Measurements from ENCODE around the gene MYLK4. TPM values are rescaled to one million over a fixed set of nuclear protein-coding genes. Genes with fewer than 3 reads are reported as not detected.

MYLK4 gene
- total and polyA plus RNA-seq, 4 donors, result 0.07 to 0.65 (median 0.39) TPM

DNA sequence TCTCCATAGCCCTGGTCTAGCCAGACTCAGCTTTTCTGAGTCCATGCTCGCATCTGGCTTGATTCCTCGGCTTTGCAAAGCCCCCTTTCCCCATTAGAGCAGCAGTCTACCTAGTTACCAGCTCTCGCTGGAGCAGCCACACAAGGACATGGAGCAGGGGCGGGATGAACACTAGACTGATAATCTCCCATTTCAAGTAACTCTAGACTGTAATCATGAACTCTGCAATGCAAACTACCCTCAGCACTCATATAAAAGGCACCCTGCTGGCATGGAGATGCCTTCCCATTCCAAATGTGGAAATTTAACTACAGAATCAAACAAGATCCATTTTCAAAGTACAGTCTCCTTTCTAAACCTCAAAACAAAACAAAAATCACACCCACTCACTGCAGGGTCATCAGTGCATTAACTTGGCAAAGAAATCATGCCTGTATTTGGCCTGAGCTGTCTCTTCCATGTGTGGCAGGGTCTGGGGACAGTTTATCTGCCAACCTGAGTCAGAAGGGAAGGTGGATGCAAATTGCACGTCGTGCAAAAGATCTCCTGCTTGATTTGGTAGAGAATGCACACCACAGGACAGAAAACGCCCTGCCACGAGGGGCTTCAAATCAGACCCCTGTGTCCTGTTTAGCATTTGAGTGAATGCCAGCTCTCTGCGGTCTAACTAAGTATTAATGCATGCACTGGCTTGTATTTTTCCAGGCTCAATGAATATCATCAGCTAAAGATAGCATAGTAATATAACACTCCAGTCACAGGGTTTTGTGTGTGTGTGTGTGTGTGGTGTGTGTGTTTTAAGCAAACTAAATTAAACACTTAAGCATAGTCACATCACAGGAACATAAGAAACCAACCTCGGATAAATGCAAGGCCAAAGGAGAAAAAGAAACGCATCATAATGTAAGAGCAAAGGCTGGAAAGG, 85.3 kb downstream of the MYLK4 start:
- H3K4me3 ChIP-seq (ENCODE audit: low read depth in 1 of 3, low read length in 3 of 3), result no peak overlapping the region
- H3K4me1 ChIP-seq (ENCODE audit: control insufficient read depth in 4 of 4, insufficient read depth in 4 of 4, low read length in 3 of 4), result peaks cover 0 to 5% (median 0%) of the 10 kb centered on the region in 4 donors
- H3K27me3 ChIP-seq (ENCODE audit: control insufficient read depth in 4 of 4, insufficient read depth in 4 of 4, low read length in 3 of 4), result no peaks in the 10 kb centered on the region
- 72% methylated on average over 11 of the region's 11 CpGs for WGBS
- H3K9ac ChIP-seq (ENCODE audit: low read depth in 1 of 2, low read length in 2 of 2), result no peak overlapping the region
- H3K36me3 ChIP-seq (ENCODE audit: control insufficient read depth in 4 of 4, insufficient read depth in 3 of 4, low read depth in 1 of 4, low read length in 3 of 4), result no peaks in the 10 kb centered on the region
- H3K9me3 ChIP-seq (ENCODE audit: control insufficient read depth in 4 of 4, low read length in 3 of 4), result peaks cover 0 to 5% (median 4%) of the 10 kb centered on the region in 4 donors
- H3K27ac ChIP-seq (ENCODE audit: low read depth in 1 of 2, low read length in 2 of 2), result no peak overlapping the region
- TF ChIP-seq YY1 (IDR thresholded peaks at IDR 0.05) (no peak), TAF1 (conservative IDR thresholded peaks at IDR 0.05) (no peak), HNF4G (IDR thresholded peaks at IDR 0.05) (no peak), EGR1 (IDR thresholded peaks at IDR 0.05; ENCODE audit: low read depth in 2 of 2) (no peak), RAD21 (IDR thresholded peaks at IDR 0.05) (no peak), HNF4A (conservative IDR thresholded peaks at IDR 0.05) (no peak), RXRA (IDR thresholded peaks at IDR 0.05) (no peak), FOXA1 (IDR thresholded peaks at IDR 0.05) (no peak), FOXA2 (IDR thresholded peaks at IDR 0.05) (no peak), JUND (IDR thresholded peaks at IDR 0.05) (no peak), GABPA (IDR thresholded peaks at IDR 0.05 in 1 of 2, conservative IDR thresholded peaks at IDR 0.05 in 1 of 2) (no peak)
- TF ChIP-seq, protein P1, sequence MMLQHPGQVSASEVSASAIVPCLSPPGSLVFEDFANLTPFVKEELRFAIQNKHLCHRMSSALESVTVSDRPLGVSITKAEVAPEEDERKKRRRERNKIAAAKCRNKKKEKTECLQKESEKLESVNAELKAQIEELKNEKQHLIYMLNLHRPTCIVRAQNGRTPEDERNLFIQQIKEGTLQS (IDR thresholded peaks at IDR 0.05), result no peak
- TF ChIP-seq, protein P2, sequence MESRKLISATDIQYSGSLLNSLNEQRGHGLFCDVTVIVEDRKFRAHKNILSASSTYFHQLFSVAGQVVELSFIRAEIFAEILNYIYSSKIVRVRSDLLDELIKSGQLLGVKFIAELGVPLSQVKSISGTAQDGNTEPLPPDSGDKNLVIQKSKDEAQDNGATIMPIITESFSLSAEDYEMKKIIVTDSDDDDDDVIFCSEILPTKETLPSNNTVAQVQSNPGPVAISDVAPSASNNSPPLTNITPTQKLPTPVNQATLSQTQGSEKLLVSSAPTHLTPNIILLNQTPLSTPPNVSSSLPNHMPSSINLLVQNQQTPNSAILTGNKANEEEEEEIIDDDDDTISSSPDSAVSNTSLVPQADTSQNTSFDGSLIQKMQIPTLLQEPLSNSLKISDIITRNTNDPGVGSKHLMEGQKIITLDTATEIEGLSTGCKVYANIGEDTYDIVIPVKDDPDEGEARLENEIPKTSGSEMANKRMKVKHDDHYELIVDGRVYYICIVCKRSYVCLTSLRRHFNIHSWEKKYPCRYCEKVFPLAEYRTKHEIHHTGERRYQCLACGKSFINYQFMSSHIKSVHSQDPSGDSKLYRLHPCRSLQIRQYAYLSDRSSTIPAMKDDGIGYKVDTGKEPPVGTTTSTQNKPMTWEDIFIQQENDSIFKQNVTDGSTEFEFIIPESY (IDR thresholded peaks at IDR 0.05), result no peak
- no peak for DNase-seq (ENCODE audit: low spot score)

DNA sequence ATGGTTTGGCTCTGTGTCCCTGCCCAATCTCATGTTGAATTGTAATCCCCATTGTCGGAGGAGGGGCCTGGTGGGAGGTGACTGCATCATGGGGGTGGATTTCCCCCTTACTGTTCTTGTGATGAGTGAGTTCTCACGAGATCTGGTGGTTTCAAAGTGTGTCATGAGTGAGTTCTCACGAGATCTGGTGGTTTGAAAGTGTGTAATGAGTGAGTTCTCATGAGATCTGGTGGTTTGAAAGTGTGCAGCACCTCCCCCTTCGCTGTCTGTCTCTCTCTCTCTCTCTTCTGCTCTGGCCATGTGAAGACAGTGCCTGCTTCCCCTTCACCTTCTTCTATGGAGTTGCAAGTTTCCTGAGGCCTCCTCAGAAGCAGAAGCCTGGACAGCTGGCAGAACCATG, 87.6 kb downstream of the MYLK4 start:
- WGBS, result 76% methylated on average over 4 of the region's 4 CpGs
- no peak for DNase-seq (ENCODE audit: low spot score)
- no peak overlapping the region for H3K27ac ChIP-seq (ENCODE audit: low read depth in 1 of 2, low read length in 2 of 2)

More for the DNA sequence above, 87.6 kb downstream of the MYLK4 start:
- H3K4me3 ChIP-seq (ENCODE audit: low read depth in 1 of 3, low read length in 3 of 3), result no peak overlapping the region
- H3K27me3 ChIP-seq (ENCODE audit: control insufficient read depth in 4 of 4, insufficient read depth in 4 of 4, low read length in 3 of 4), result no peaks in the 10 kb centered on the region
- peaks cover 0 to 5% (median 0%) of the 10 kb centered on the region in 4 donors for H3K4me1 ChIP-seq (ENCODE audit: control insufficient read depth in 4 of 4, insufficient read depth in 4 of 4, low read length in 3 of 4)
- H3K9me3 ChIP-seq (ENCODE audit: control insufficient read depth in 4 of 4, low read length in 3 of 4), result peaks cover 0 to 5% (median 4%) of the 10 kb centered on the region in 4 donors
- H3K36me3 ChIP-seq (ENCODE audit: control insufficient read depth in 4 of 4, insufficient read depth in 3 of 4, low read depth in 1 of 4, low read length in 3 of 4), result no peaks in the 10 kb centered on the region
- no peak overlapping the region for H3K9ac ChIP-seq (ENCODE audit: low read depth in 1 of 2, low read length in 2 of 2)
- TF ChIP-seq, protein P3, sequence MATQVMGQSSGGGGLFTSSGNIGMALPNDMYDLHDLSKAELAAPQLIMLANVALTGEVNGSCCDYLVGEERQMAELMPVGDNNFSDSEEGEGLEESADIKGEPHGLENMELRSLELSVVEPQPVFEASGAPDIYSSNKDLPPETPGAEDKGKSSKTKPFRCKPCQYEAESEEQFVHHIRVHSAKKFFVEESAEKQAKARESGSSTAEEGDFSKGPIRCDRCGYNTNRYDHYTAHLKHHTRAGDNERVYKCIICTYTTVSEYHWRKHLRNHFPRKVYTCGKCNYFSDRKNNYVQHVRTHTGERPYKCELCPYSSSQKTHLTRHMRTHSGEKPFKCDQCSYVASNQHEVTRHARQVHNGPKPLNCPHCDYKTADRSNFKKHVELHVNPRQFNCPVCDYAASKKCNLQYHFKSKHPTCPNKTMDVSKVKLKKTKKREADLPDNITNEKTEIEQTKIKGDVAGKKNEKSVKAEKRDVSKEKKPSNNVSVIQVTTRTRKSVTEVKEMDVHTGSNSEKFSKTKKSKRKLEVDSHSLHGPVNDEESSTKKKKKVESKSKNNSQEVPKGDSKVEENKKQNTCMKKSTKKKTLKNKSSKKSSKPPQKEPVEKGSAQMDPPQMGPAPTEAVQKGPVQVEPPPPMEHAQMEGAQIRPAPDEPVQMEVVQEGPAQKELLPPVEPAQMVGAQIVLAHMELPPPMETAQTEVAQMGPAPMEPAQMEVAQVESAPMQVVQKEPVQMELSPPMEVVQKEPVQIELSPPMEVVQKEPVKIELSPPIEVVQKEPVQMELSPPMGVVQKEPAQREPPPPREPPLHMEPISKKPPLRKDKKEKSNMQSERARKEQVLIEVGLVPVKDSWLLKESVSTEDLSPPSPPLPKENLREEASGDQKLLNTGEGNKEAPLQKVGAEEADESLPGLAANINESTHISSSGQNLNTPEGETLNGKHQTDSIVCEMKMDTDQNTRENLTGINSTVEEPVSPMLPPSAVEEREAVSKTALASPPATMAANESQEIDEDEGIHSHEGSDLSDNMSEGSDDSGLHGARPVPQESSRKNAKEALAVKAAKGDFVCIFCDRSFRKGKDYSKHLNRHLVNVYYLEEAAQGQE (IDR thresholded peaks at IDR 0.05), result no peak
